HepG2 (cell line): ENCODE data around the gene RTKN2. TPM values are rescaled to one million over a fixed set of nuclear protein-coding genes. Genes with fewer than 3 reads are reported as not detected.

ENCODE experiments used
- ATAC-seq: fragments of 200-7000 bp; cut with Tn5 transposase; 3 replicates; pipeline ENCODE4 v1.9.1; 2020; ENCODE audit warnings: mild to moderate bottlenecking, moderate library complexity
- BruUV-seq: library from RNA; stranded (reverse); fragments of 400-500 nt; replicated peaks from 2 replicates; lab custom pipeline; 2021; lab: Mats Ljungman, UMichigan
- CTCF ChIA-PET: fragments of 300-600 bp; formaldehyde crosslinking; extraction: SDS; loops from one replicate; lab custom pipeline; 2021; ENCODE audit warnings: low total read pairs, inconsistent platforms, low intra/inter-chr PET ratio; lab: Yijun Ruan, JAX
- POLR2A ChIA-PET: fragments of 350-600 bp; sonication (Branson Sonifier 250); formaldehyde crosslinking; loops from one replicate; lab custom pipeline; 2020; ENCODE audit warnings: antibody characterized with exemption, inconsistent platforms; lab: Yijun Ruan, JAX
- DNase-seq: peaks from one replicate; pipeline ENCODE4 v3.0.0-alpha.2; 2015; ENCODE audit warnings: low spot score
- FAIRE-seq: peaks from 3 replicates; lab custom pipeline; 2011; peaks lifted over from hg19 to GRCh38; lab: Jason Lieb, UNC
- H2AFZ ChIP-seq: one replicate; pipeline ENCODE4 v1.6.1; 2011; ENCODE audit warnings: low read length, inconsistent platforms
- H3K27ac ChIP-seq: fragments of 300-600 bp; 3 replicates; pipeline ENCODE4 v1.8.0; 2011; ENCODE audit warnings: mixed run types, mild to moderate bottlenecking, mixed read lengths, low read length, inconsistent platforms; ENCODE audit not compliant: insufficient read depth; ENCODE audit errors: extremely low read length
- H3K27me3 ChIP-seq, 2 experiments: fragments of 200-600 bp in 1 of 2; 2 replicates in 1 of 2; 3 replicates in 1 of 2; pipeline versions ENCODE4 v1.6.0 to v1.8.0; 2011; ENCODE audit warnings: low read length in 2 of 2, mild to moderate bottlenecking in 2 of 2, moderate library complexity in 2 of 2, inconsistent platforms in 1 of 2; ENCODE audit not compliant: insufficient read depth in 2 of 2, control insufficient read depth in 1 of 2
- H3K36me3 ChIP-seq, 2 experiments: fragments of 200-600 bp in 1 of 2; replicated peaks in 1 of 2; 2 replicates in 1 of 2; 3 replicates in 1 of 2; pipeline versions ENCODE4 v1.5.1 to v1.8.0; 2011; ENCODE audit warnings: low read length in 2 of 2, inconsistent platforms in 1 of 2; ENCODE audit not compliant: insufficient read depth in 2 of 2, control insufficient read depth in 1 of 2
- H3K4me1 ChIP-seq: 2 replicates; pipeline ENCODE4 v1.5.1; 2012; ENCODE audit warnings: low read length, inconsistent platforms; ENCODE audit not compliant: insufficient read depth
- H3K4me2 ChIP-seq: 2 replicates; pipeline ENCODE4 v1.6.0; 2011; ENCODE audit warnings: low read depth, low read length, inconsistent platforms
- H3K4me3 ChIP-seq, 3 experiments: fragments of 200-600 bp in 1 of 3; sonication (generic), shearing (Covaris generic) in 1 of 3; replicated peaks in 1 of 3; 2 replicates each; pipeline ENCODE4 v1.5.1; 2011 to 2016; ENCODE audit warnings: low read length in 3 of 3, inconsistent platforms in 2 of 3, low read depth in 2 of 3, mild to moderate bottlenecking in 2 of 3, control low read depth in 1 of 3, mixed read lengths in 1 of 3; ENCODE audit not compliant: insufficient read depth in 1 of 3
- H3K79me2 ChIP-seq: one replicate; pipeline ENCODE4 v1.6.1; 2011; ENCODE audit warnings: low read length, inconsistent platforms; ENCODE audit not compliant: insufficient read depth
- H3K9ac ChIP-seq: 2 replicates; pipeline ENCODE4 v1.6.0; 2011; ENCODE audit warnings: mild to moderate bottlenecking, low read depth, low read length, inconsistent platforms; ENCODE audit not compliant: insufficient read depth
- H3K9me3 ChIP-seq: 2 replicates; pipeline ENCODE4 v1.5.1; 2012; ENCODE audit warnings: mild to moderate bottlenecking, low read length
- H4K20me1 ChIP-seq: 2 replicates; pipeline ENCODE4 v1.6.0; 2011; ENCODE audit warnings: inconsistent platforms, mild to moderate bottlenecking, low read length, moderate library complexity; ENCODE audit not compliant: insufficient read depth
- ZBTB1 ChIP-seq: sonication (generic); formaldehyde crosslinking; IDR thresholded peaks from 2 replicates; pipeline ENCODE4 v1.4.0; 2020; ENCODE audit warnings: missing genetic modification reagents, borderline replicate concordance
- ZNF318 ChIP-seq: sonication (generic); formaldehyde crosslinking; IDR thresholded peaks from 2 replicates; pipeline ENCODE4 v1.4.0; 2020; ENCODE audit warnings: mild to moderate bottlenecking, missing genetic modification reagents
- WGBS: methylation state at CpG from one replicate; pipeline ENCODE4 v1.1.6; 2017; ENCODE audit warnings: low lambda C conversion rate; 5-methylcytosine and 5-hydroxymethylcytosine counted together
- in situ Hi-C: cut with HindIII; loops from 2 replicates; pipeline ENCODE4 v1.10.0; 2017; ENCODE audit warnings: low pct_unique_long_range_greater_than_20kb; ENCODE audit not compliant: extremely low pct_ligation_motif_present
- intact Hi-C: fragments of 100-400 bp; cut with micrococcal nuclease; formaldehyde crosslinking; loops from one replicate; pipeline ENCODE4 v1.10.0; 2022; ENCODE audit not compliant: unreplicated experiment
- polyA plus RNA-seq, 8 experiments: library from polyadenylated mRNA; depleted of rRNA in 3 of 8; stranded (reverse) in 7 of 8; unstranded in 1 of 8; fragments of >200 nt; fragmentation: Illumina TruSeq in 4 of 8; extraction: Trizol in 4 of 8; gene quantifications; 2 replicates each; pipeline versions ENCODE4 v1.2.1 to v1.2.3, GENCODE V29; 2011 to 2016; ENCODE audit warnings: low read depth in 4 of 8, missing spikeins in 1 of 8, mixed read lengths in 1 of 8; ENCODE audit not compliant: insufficient read depth in 1 of 8
- total RNA-seq, 5 experiments: library from RNA; depleted of rRNA; stranded (reverse); fragments of >200 nt; fragmentation: Illumina TruSeq; extraction: Trizol; gene quantifications; 2 replicates each; pipeline ENCODE4 v1.2.3, GENCODE V29; 2016; ENCODE audit warnings: low read depth in 1 of 5

The RTKN2 gene
- total and polyA plus RNA-seq, 2 of the 13 experiments (the other 11 are each of a cell fraction or from before 2014, with no cell fraction given): 2.2 to 7.0 TPM

DNA sequence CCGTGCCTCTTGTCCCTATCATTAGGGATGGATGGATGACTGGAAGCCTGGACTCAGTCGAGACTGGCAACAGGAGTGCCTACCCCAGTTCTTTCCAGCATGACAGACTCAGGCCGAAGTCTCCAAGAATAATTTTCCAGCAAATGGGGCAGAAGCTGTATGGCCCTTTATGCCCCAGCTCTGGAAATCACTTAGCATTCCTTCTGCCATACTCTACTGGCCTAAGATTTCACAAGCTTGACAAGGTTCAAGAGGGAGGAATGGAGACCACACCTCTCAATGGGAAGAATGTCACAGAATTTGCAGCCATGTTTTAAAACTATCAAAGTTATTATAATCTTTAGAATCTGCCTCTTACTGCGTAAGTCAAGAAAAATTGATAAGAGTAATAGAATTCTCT lies 39.0 kb upstream of the RTKN2 start:
- Histone ChIP-seq H3K4me2 (no peak overlapping the region), H3K9me3 (no peaks in the 10 kb centered on the region), H4K20me1 (no peaks in the 10 kb centered on the region), H3K4me3 (no peak overlapping the region), H3K27ac (no peak overlapping the region), H2AFZ (no peak overlapping the region), H3K36me3 (no peaks in the 10 kb centered on the region), H3K9ac (no peak overlapping the region), H3K79me2 (no peaks in the 10 kb centered on the region), H3K4me1 (no peaks in the 10 kb centered on the region), H3K27me3 (peaks cover 0 to 3% of the 10 kb centered on the region in 2 experiments; a peak in 1 of 5 replicates)
- ChIA-PET CTCF (no interaction called here), POLR2A (no interaction called here)
- no TSS peak for BruUV-seq
- in situ Hi-C loops (no loop called here), intact Hi-C loops (no loop called here)
- no peak for FAIRE-seq
- no peak for ATAC-seq
- 4% methylated on average over 2 of the region's 4 CpGs for WGBS
- DNase-seq: no peak
- TF ChIP-seq ZBTB1 (CRISPR knock-in tag): no peak
- no peak for TF ChIP-seq ZNF318 (CRISPR knock-in tag)
